GM12891 (cell line): Measurements from ENCODE around the gene MYH14.

Experiments
- PAX5 ChIP-seq: IDR thresholded peaks from 2 replicates; pipeline ENCODE4 v1.6.1; 2011; ENCODE audit warnings: low read length, moderate library complexity, mild to moderate bottlenecking; ENCODE audit not compliant: insufficient read depth, severe bottlenecking
- POLR2A ChIP-seq: IDR thresholded peaks from 2 replicates; pipeline ENCODE4 v1.6.1; 2011; ENCODE audit warnings: low read depth, low read length, control low read depth
- POLR2AphosphoS5 ChIP-seq: IDR thresholded peaks from 2 replicates; pipeline ENCODE4 v1.6.1; 2011; ENCODE audit warnings: low read depth, low read length, control low read depth
- SPI1 ChIP-seq: IDR thresholded peaks from 2 replicates; pipeline ENCODE4 v1.6.1; 2011; ENCODE audit warnings: low read depth, low read length, control low read depth
- TAF1 ChIP-seq: IDR thresholded peaks from 2 replicates; pipeline ENCODE4 v1.6.1; 2011; ENCODE audit warnings: low read depth, low read length, control low read depth

- no peak for TF ChIP-seq POLR2AphosphoS5
- TF ChIP-seq POLR2A: no peak
- TF ChIP-seq PAX5: no peak
- TF ChIP-seq TAF1: no peak
- no peak for TF ChIP-seq SPI1
Observed at GRCh38 chr19:50249636-50250035, 46.2 kb downstream of the MYH14 start.
